ENCODE measurements around the gene ITPKB.

The ITPKB gene

DNA sequence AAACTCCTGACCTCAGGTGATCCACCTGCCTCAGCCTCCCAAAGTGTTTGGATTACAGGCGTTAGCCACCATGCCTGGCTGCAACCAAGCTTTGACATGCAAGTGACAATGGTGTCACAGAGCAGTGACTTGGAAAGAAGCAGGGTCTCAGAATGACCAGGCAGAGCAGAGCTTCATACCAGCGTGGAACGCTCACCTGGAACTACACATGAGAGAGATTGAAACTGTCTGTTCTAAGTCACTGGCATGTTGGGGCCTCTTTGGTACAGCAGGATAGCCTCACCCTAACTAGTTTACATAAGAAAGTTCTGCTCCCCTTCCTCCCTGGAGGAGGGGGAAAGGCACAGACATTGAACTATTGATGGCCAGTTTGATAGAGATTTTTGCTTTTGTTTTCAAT lies 47.5 kb upstream of the ITPKB start:
- no peaks in the 10 kb centered on the region for H3F3A ChIP-seq (ENCODE audit: insufficient read depth, low read length)
- no peaks in the 10 kb centered on the region for H3K9me3 ChIP-seq (ENCODE audit: low read length)
- H3K79me2 ChIP-seq (ENCODE audit: insufficient read depth, low read length) = no peaks in the 10 kb centered on the region
- H3K4me1 ChIP-seq (ENCODE audit: insufficient read depth, low read length, severe bottlenecking) = no peaks in the 10 kb centered on the region
- no peak overlapping the region for H3K9ac ChIP-seq (ENCODE audit: low read length)
- H4K20me1 ChIP-seq (ENCODE audit: insufficient read depth, low read length) = no peaks in the 10 kb centered on the region
- H2AFZ ChIP-seq (ENCODE audit: low read length) = no peak overlapping the region
- no peak overlapping the region for H3K27ac ChIP-seq (ENCODE audit: low read depth, low read length, poor library complexity, severe bottlenecking)
- no peak for TF ChIP-seq EZH2 (IDR thresholded peaks at IDR 0.05; ENCODE audit: borderline replicate concordance, low read length)
- TF ChIP-seq, protein P1, sequence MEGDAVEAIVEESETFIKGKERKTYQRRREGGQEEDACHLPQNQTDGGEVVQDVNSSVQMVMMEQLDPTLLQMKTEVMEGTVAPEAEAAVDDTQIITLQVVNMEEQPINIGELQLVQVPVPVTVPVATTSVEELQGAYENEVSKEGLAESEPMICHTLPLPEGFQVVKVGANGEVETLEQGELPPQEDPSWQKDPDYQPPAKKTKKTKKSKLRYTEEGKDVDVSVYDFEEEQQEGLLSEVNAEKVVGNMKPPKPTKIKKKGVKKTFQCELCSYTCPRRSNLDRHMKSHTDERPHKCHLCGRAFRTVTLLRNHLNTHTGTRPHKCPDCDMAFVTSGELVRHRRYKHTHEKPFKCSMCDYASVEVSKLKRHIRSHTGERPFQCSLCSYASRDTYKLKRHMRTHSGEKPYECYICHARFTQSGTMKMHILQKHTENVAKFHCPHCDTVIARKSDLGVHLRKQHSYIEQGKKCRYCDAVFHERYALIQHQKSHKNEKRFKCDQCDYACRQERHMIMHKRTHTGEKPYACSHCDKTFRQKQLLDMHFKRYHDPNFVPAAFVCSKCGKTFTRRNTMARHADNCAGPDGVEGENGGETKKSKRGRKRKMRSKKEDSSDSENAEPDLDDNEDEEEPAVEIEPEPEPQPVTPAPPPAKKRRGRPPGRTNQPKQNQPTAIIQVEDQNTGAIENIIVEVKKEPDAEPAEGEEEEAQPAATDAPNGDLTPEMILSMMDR (IDR thresholded peaks at IDR 0.05; ENCODE audit: low read length) = no peak
- H3K4me2 ChIP-seq (ENCODE audit: low read length) = no peak overlapping the region
- H3K9me2 ChIP-seq (ENCODE audit: low read depth, low read length) = no peaks in the 10 kb centered on the region
- no peak overlapping the region for H3K4me3 ChIP-seq (ENCODE audit: low read depth, low read length, poor library complexity, severe bottlenecking)
- H3K27me3 ChIP-seq (ENCODE audit: insufficient read depth, low read length) = peaks cover 6% of the 10 kb centered on the region; the same call in 1 of the 2 replicates
- no peaks in the 10 kb centered on the region for H3K36me3 ChIP-seq (ENCODE audit: insufficient read depth, low read length)

DNA sequence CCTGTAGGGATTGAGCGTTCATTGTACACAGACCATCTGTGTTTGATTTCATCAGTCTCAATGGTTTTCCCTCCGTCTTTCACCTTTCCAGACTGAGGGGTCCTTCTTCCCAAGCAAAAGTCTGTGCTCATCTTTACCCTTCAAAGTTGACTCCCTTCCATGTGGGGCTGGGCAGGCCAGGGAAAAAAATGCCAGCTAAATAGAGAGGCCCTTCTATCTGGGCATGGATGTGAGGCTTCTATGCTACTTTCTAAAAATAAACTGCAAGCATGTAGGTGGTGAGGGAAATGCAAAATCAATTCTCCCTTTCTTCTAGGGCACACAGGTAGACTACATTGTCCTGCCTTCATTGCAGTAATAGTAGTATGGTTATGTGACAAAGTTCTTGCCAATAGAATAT lies 46.7 kb upstream of the ITPKB start:
- Histone ChIP-seq H3F3A (ENCODE audit: insufficient read depth, low read length) (no peaks in the 10 kb centered on the region), H3K27me3 (ENCODE audit: insufficient read depth, low read length) (peaks cover 10% of the 10 kb centered on the region), H4K20me1 (ENCODE audit: insufficient read depth, low read length) (no peaks in the 10 kb centered on the region), H3K27ac (ENCODE audit: low read depth, low read length, poor library complexity, severe bottlenecking) (no peak overlapping the region), H3K9me2 (ENCODE audit: low read depth, low read length) (no peaks in the 10 kb centered on the region), H3K4me3 (ENCODE audit: low read depth, low read length, poor library complexity, severe bottlenecking) (no peak overlapping the region), H3K9ac (ENCODE audit: low read length) (no peak overlapping the region), H2AFZ (ENCODE audit: low read length) (no peak overlapping the region), H3K79me2 (ENCODE audit: insufficient read depth, low read length) (no peaks in the 10 kb centered on the region), H3K4me1 (ENCODE audit: insufficient read depth, low read length, severe bottlenecking) (no peaks in the 10 kb centered on the region), H3K36me3 (ENCODE audit: insufficient read depth, low read length) (no peaks in the 10 kb centered on the region), H3K9me3 (ENCODE audit: low read length) (no peaks in the 10 kb centered on the region), H3K4me2 (ENCODE audit: low read length) (no peak overlapping the region)
- TF ChIP-seq, protein P1 (IDR thresholded peaks at IDR 0.05; ENCODE audit: low read length) = no peak
- TF ChIP-seq EZH2 (IDR thresholded peaks at IDR 0.05; ENCODE audit: borderline replicate concordance, low read length) = no peak

DNA sequence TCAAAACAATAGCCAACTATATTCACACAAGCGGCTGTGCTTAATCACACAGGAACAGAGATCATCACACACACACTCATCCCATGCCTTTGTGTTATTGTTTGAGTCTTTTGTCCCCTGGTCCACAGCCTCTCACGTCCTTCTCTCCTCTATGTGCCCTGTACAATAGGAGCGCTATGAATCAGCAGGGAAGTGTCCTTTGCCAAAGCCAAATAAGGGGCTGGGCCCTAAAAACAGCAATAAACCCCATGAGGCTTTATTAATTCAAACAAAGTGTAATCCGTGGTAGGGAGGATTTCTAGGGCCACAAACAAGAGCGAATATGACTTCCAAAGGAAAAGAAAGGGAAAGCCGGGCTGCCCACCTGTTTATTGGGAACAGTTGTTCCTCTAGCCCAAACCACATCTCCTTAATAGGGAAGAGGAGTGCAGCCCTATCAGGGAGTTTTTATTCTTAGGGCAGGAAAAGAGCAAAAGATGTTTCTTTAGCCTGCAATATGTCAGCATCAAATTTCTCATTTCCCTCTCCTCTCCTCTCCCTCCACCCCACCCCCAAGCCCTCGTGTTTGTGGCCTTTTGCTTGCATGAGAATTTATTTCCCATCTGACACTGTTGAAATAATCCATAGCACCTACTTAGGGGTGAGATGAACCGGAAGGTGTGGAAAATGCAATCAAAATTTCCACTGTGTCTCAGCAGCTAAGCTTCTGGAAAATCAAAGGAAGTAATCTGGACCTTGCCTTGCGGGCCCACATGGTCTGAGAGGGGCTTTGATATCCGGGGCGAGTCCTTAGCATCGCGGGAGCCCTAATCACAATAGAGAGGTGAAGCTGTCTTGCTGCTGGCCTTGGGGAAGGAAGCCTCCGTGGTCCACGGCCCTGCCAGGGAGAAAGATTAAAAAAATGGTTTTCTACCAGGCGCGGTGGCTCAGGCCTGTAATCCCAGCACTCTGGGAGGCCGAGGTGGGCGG lies 45.3 kb upstream of the ITPKB start:
- Histone ChIP-seq H3F3A (ENCODE audit: insufficient read depth, low read length) (no peaks in the 10 kb centered on the region), H3K27ac (ENCODE audit: low read depth, low read length, poor library complexity, severe bottlenecking) (no peak overlapping the region), H2AFZ (ENCODE audit: low read length) (no peak overlapping the region), H3K4me2 (ENCODE audit: low read length) (no peak overlapping the region), H4K20me1 (ENCODE audit: insufficient read depth, low read length) (no peaks in the 10 kb centered on the region), H3K9me3 (ENCODE audit: low read length) (no peaks in the 10 kb centered on the region), H3K27me3 (ENCODE audit: insufficient read depth, low read length) (peaks cover 10% of the 10 kb centered on the region), H3K36me3 (ENCODE audit: insufficient read depth, low read length) (no peaks in the 10 kb centered on the region), H3K4me3 (ENCODE audit: low read depth, low read length, poor library complexity, severe bottlenecking) (no peak overlapping the region), H3K79me2 (ENCODE audit: insufficient read depth, low read length) (no peaks in the 10 kb centered on the region), H3K9me2 (ENCODE audit: low read depth, low read length) (no peaks in the 10 kb centered on the region), H3K4me1 (ENCODE audit: insufficient read depth, low read length, severe bottlenecking) (no peaks in the 10 kb centered on the region), H3K9ac (ENCODE audit: low read length) (no peak overlapping the region)
- TF ChIP-seq, protein P1 (IDR thresholded peaks at IDR 0.05; ENCODE audit: low read length) = no peak
- TF ChIP-seq EZH2 (IDR thresholded peaks at IDR 0.05; ENCODE audit: borderline replicate concordance, low read length) = no peak
